H9 (cell line): ENCODE data around the gene FOXM1. TPM values are rescaled to one million over a fixed set of nuclear protein-coding genes. Genes with fewer than 3 reads are reported as not detected.

Experiments
- DNase-seq: peaks from one replicate; pipeline ENCODE4 v3.0.0-alpha.2; 2017
- H2AFZ ChIP-seq: one replicate; pipeline ENCODE4 v1.6.1; 2013; ENCODE audit warnings: mild to moderate bottlenecking, low read length, control low read depth, moderate library complexity
- H2AK5ac ChIP-seq: 2 replicates; pipeline ENCODE4 v1.6.1; 2013; ENCODE audit warnings: low read length, control low read depth, mixed read lengths; ENCODE audit not compliant: insufficient read length
- H2BK120ac ChIP-seq: one replicate; pipeline ENCODE4 v1.6.1; 2013; ENCODE audit warnings: low read depth, mild to moderate bottlenecking, low read length, control low read depth, inconsistent platforms; ENCODE audit not compliant: poor library complexity, severe bottlenecking
- H2BK12ac ChIP-seq: 2 replicates; pipeline ENCODE4 v1.6.1; 2013; ENCODE audit warnings: low read length, control low read depth, mixed read lengths, low read depth; ENCODE audit not compliant: insufficient read length
- H2BK15ac ChIP-seq: 2 replicates; pipeline ENCODE4 v1.6.1; 2013; ENCODE audit warnings: low read depth, low read length, control low read depth
- H2BK20ac ChIP-seq: one replicate; pipeline ENCODE4 v1.6.1; 2013; ENCODE audit warnings: low read depth, mild to moderate bottlenecking, low read length, control low read depth, inconsistent platforms; ENCODE audit not compliant: poor library complexity, severe bottlenecking
- H2BK5ac ChIP-seq: 2 replicates; pipeline ENCODE4 v1.6.1; 2013; ENCODE audit warnings: low read length, control low read depth, mixed read lengths; ENCODE audit not compliant: insufficient read length
- H3K14ac ChIP-seq: 2 replicates; pipeline ENCODE4 v1.6.1; 2013; ENCODE audit warnings: low read length, control low read depth; ENCODE audit not compliant: insufficient read depth
- H3K18ac ChIP-seq: 2 replicates; pipeline ENCODE4 v1.6.1; 2013; ENCODE audit warnings: low read depth, mild to moderate bottlenecking, mixed read lengths, low read length, control low read depth; ENCODE audit not compliant: insufficient read length
- H3K23ac ChIP-seq: 2 replicates; pipeline ENCODE4 v1.6.1; 2013; ENCODE audit warnings: low read length, control low read depth, mixed read lengths, low read depth; ENCODE audit not compliant: insufficient read length
- H3K23me2 ChIP-seq: 2 replicates; pipeline ENCODE4 v1.6.1; 2013; ENCODE audit warnings: low read depth, mild to moderate bottlenecking, mixed read lengths, low read length, control low read depth; ENCODE audit not compliant: insufficient read length, poor library complexity, severe bottlenecking
- H3K27ac ChIP-seq: 2 replicates; pipeline ENCODE4 v1.5.1; 2013; ENCODE audit warnings: low read length, control low read depth, mixed read lengths, low read depth; ENCODE audit not compliant: insufficient read length
- H3K27me3 ChIP-seq: 2 replicates; pipeline ENCODE4 v1.6.1; 2013; ENCODE audit warnings: low read length, control low read depth, inconsistent platforms; ENCODE audit not compliant: insufficient read depth
- H3K4ac ChIP-seq: 2 replicates; pipeline ENCODE4 v1.6.1; 2013; ENCODE audit warnings: low read depth, mild to moderate bottlenecking, control low read depth, inconsistent platforms, low read length, moderate library complexity
- H3K4me1 ChIP-seq: 2 replicates; pipeline ENCODE4 v1.6.1; 2013; ENCODE audit warnings: low read length, control low read depth, inconsistent platforms; ENCODE audit not compliant: insufficient read depth
- H3K4me2 ChIP-seq: 2 replicates; pipeline ENCODE4 v1.6.1; 2013; ENCODE audit warnings: low read length, control low read depth, mixed read lengths; ENCODE audit not compliant: insufficient read length, insufficient read depth
- H3K56ac ChIP-seq: 2 replicates; pipeline ENCODE4 v1.6.1; 2013; ENCODE audit warnings: low read depth, mild to moderate bottlenecking, mixed read lengths, low read length, control low read depth; ENCODE audit not compliant: insufficient read length
- H3K79me1 ChIP-seq: 2 replicates; pipeline ENCODE4 v1.6.1; 2013; ENCODE audit warnings: low read depth, mild to moderate bottlenecking, moderate library complexity, low read length, control low read depth, inconsistent platforms; ENCODE audit not compliant: insufficient read depth, poor library complexity, severe bottlenecking
- H3K79me2 ChIP-seq: 2 replicates; pipeline ENCODE4 v1.6.1; 2013; ENCODE audit warnings: low read length, control low read depth, inconsistent platforms; ENCODE audit not compliant: insufficient read depth
- H3K9ac ChIP-seq: 2 replicates; pipeline ENCODE4 v1.6.1; 2013; ENCODE audit warnings: low read length, control low read depth, mixed read lengths; ENCODE audit not compliant: insufficient read length; ENCODE audit errors: extremely low read depth
- H3K9me3 ChIP-seq: one replicate; pipeline ENCODE4 v1.6.1; 2013; ENCODE audit warnings: low read depth, low read length, inconsistent platforms; ENCODE audit not compliant: control insufficient read depth
- H3T11ph ChIP-seq: one replicate; pipeline ENCODE4 v1.6.1; 2013; ENCODE audit warnings: mild to moderate bottlenecking, low read length, control low read depth, inconsistent platforms
- H4K20me1 ChIP-seq: one replicate; pipeline ENCODE4 v1.6.1; 2013; ENCODE audit not compliant: control insufficient read depth, insufficient read length, insufficient read depth
- H4K5ac ChIP-seq: 2 replicates; pipeline ENCODE4 v1.6.1; 2013; ENCODE audit warnings: low read depth, mild to moderate bottlenecking, mixed read lengths, low read length, control low read depth; ENCODE audit not compliant: insufficient read length
- H4K8ac ChIP-seq: replicated peaks from 2 replicates; pipeline ENCODE4 v1.6.1; 2013; ENCODE audit warnings: low read length, control low read depth, mixed read lengths, low read depth; ENCODE audit not compliant: insufficient read length
- H4K91ac ChIP-seq: 2 replicates; pipeline ENCODE4 v1.6.1; 2013; ENCODE audit warnings: low read depth, mild to moderate bottlenecking, moderate library complexity, mixed read lengths, low read length, control low read depth; ENCODE audit not compliant: insufficient read length
- H3K27ac Mint-ChIP-seq, 3 experiments: 2 replicates in 2 of 3; 3 replicates in 1 of 3; pipeline ENCODE4 v1.8.0; 2020 to 2021; ENCODE audit warnings: mixed read lengths in 3 of 3, mild to moderate bottlenecking in 1 of 3, moderate library complexity in 1 of 3
- H3K27me3 Mint-ChIP-seq: 2 replicates; pipeline ENCODE4 v1.8.0; 2021; ENCODE audit warnings: low read depth, mild to moderate bottlenecking, moderate library complexity, mixed read lengths
- H3K36me3 Mint-ChIP-seq, 3 experiments: 2 replicates in 2 of 3; 3 replicates in 1 of 3; pipeline ENCODE4 v1.8.0; 2020 to 2021; ENCODE audit warnings: low read depth in 3 of 3, mixed read lengths in 3 of 3; ENCODE audit not compliant: insufficient read depth in 1 of 3
- H3K4me1 Mint-ChIP-seq, 2 experiments: 2 replicates each; pipeline ENCODE4 v1.8.0; 2020; ENCODE audit warnings: mixed read lengths in 2 of 2
- H3K4me3 Mint-ChIP-seq, 2 experiments: 2 replicates in 1 of 2; 3 replicates in 1 of 2; pipeline ENCODE4 v1.8.0; 2020 to 2021; ENCODE audit warnings: mild to moderate bottlenecking in 2 of 2, mixed read lengths in 2 of 2, moderate library complexity in 1 of 2
- H3K9me3 Mint-ChIP-seq, 2 experiments: 2 replicates in 1 of 2; 3 replicates in 1 of 2; pipeline ENCODE4 v1.8.0; 2020; ENCODE audit warnings: mild to moderate bottlenecking in 2 of 2, mixed read lengths in 2 of 2, moderate library complexity in 1 of 2
- WGBS: extraction: QIAGEN DNeasy Blood & Tissue Kit; methylation state at CpG from one replicate; pipeline ENCODE4 v1.1.7; 2013; ENCODE audit warnings: missing lambda C conversion rate, low lambda C conversion rate, mixed read lengths; ENCODE audit not compliant: insufficient read length; ENCODE audit errors: extremely low coverage; 5-methylcytosine and 5-hydroxymethylcytosine counted together
- total RNA-seq: library from RNA; stranded (reverse); gene quantifications from 2 replicates; pipeline ENCODE4 v1.2.1, GENCODE V29; 2021
- TF ChIP-seq, protein P1 (sequence below): fragments of 200-600 bp; sonication (generic); conservative IDR thresholded peaks from 3 replicates; pipeline ENCODE4 v1.8.0; 2021; ENCODE audit warnings: antibody characterized with exemption, mild to moderate bottlenecking

FOXM1 gene
- total RNA-seq, 1 experiment from 2014 or later, result 109 TPM

DNA sequence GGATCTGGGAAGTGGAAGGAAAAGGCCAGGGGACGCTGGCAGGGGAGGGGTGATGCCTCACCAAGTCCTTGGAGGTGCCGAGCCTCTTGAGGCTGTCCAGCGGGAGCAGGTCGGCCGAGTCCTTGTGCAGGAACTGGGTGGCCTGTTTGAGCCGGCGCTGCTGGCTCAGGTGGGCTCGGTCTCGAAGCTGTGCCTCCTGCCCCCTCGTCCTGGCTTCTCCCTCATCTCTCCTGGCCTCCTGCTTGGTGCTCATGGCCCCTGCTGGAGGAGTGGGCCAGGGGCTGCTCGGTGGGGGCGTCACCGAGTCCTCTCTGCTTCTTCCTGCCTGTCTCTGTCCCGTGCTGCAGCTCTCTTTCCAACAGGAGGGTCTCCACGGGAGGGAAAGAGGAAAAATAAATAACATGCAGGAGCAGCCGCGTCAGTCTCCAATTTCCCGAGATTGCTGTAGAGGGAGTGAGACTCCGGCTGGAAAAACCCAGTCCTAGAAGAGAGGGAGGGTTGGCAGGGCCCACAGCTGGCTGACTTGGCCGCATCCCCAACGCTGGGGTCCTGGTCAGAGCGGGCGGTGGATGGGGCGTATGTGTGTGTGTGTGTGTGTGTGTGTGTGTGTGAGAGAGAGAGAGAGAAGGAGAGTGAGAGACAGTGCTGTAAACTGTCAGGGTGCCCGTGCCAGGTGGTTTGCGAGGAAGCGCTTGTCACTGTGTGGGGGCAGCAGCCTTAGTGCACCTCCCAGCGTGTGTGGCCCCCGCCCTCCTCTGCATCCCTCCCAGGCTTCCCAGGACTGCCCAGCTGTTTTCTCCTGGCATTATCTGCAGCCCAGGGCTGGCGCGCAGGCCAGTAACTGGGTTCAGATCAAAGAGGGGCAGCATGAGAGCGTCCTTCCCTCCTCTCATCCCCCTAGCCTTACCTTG, 42.1 kb downstream of the FOXM1 start, which contains the start of gene NRIP2:
TSS of gene NRIP2 (minus strand) at position 455 of the 911 bp plus-strand sequence. CDS start at position 403, 52 bp downstream.
- no peak within 1 kb of the TSS for H3K18ac ChIP-seq
- TF ChIP-seq, protein P1, sequence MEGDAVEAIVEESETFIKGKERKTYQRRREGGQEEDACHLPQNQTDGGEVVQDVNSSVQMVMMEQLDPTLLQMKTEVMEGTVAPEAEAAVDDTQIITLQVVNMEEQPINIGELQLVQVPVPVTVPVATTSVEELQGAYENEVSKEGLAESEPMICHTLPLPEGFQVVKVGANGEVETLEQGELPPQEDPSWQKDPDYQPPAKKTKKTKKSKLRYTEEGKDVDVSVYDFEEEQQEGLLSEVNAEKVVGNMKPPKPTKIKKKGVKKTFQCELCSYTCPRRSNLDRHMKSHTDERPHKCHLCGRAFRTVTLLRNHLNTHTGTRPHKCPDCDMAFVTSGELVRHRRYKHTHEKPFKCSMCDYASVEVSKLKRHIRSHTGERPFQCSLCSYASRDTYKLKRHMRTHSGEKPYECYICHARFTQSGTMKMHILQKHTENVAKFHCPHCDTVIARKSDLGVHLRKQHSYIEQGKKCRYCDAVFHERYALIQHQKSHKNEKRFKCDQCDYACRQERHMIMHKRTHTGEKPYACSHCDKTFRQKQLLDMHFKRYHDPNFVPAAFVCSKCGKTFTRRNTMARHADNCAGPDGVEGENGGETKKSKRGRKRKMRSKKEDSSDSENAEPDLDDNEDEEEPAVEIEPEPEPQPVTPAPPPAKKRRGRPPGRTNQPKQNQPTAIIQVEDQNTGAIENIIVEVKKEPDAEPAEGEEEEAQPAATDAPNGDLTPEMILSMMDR, result no peak
- no peak within 1 kb of the TSS for H3T11ph ChIP-seq
- no peaks in the 10 kb centered on the region for H3K23me2 ChIP-seq
- H3K4me1 ChIP-seq, result no peaks in the 10 kb centered on the region
- no peak within 1 kb of the TSS for H2AK5ac ChIP-seq
- H3K27ac Mint-ChIP-seq, result peak within 1 kb of the TSS; percentile 26 to 30 (median 29); a peak in 1 of 7 replicates
- H4K20me1 ChIP-seq, result no peaks in the 10 kb centered on the region
- H4K5ac ChIP-seq, result no peak within 1 kb of the TSS
- H4K8ac ChIP-seq, result no peak within 1 kb of the TSS
- H3K36me3 Mint-ChIP-seq, result peaks cover 1 to 24% (median 19%) of the 10 kb centered on the region in 3 experiments; a peak in 4 of 7 replicates
- no peaks in the 10 kb centered on the region for H3K27me3 Mint-ChIP-seq
- H4K91ac ChIP-seq, result no peak within 1 kb of the TSS
- no peak within 1 kb of the TSS for H3K27ac ChIP-seq
- no peak within 1 kb of the TSS for H2BK5ac ChIP-seq
- H3K4me3 Mint-ChIP-seq, result peak within 1 kb of the TSS in 1 of 2 experiments; percentile 65; a peak in 2 of 5 replicates
- no peak within 1 kb of the TSS for H2BK12ac ChIP-seq
- no peaks in the 10 kb centered on the region for H3K79me2 ChIP-seq
- no peak within 1 kb of the TSS for H3K4me2 ChIP-seq
- no peak within 1 kb of the TSS for H2BK15ac ChIP-seq
- DNase-seq, result no peak
- H3K14ac ChIP-seq, result no peak within 1 kb of the TSS
- H3K4me1 Mint-ChIP-seq, result peaks cover 17 to 29% of the 10 kb centered on the region in 2 experiments
- no peaks in the 10 kb centered on the region for H3K27me3 ChIP-seq
- no peak within 1 kb of the TSS for H2AFZ ChIP-seq
- no CpG with 5 or more reads among the region's 32 CpGs for WGBS
- H2BK120ac ChIP-seq, result no peak within 1 kb of the TSS
- H3K23ac ChIP-seq, result no peak within 1 kb of the TSS
- H3K79me1 ChIP-seq, result no peaks in the 10 kb centered on the region
- H2BK20ac ChIP-seq, result no peak within 1 kb of the TSS
- H3K9me3 Mint-ChIP-seq, result no peaks in the 10 kb centered on the region
- no peak within 1 kb of the TSS for H3K9ac ChIP-seq
- H3K56ac ChIP-seq, result no peak within 1 kb of the TSS
- no peaks in the 10 kb centered on the region for H3K9me3 ChIP-seq
- H3K4ac ChIP-seq, result no peak within 1 kb of the TSS
